Measurements from ENCODE around the gene CACNA1B.

DNA sequence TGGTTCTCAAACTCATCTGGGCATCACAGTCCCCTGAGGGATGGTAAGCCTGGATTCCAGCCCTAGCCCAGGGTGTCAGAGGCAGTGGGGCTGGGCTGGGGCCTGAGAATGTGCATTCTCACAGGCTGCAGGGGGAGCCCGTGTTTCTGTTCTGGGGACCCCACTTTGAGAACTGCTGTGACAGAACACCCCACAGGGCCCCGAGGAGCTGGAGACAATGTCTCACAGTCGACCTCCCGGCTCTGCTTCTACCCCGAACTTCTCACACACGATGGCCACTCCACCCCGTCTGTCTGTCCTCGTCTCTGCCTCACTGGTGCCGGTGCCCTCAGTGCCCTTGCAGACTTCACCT lies 130.0 kb downstream of the CACNA1B start:
- TF ChIP-seq, protein P1, sequence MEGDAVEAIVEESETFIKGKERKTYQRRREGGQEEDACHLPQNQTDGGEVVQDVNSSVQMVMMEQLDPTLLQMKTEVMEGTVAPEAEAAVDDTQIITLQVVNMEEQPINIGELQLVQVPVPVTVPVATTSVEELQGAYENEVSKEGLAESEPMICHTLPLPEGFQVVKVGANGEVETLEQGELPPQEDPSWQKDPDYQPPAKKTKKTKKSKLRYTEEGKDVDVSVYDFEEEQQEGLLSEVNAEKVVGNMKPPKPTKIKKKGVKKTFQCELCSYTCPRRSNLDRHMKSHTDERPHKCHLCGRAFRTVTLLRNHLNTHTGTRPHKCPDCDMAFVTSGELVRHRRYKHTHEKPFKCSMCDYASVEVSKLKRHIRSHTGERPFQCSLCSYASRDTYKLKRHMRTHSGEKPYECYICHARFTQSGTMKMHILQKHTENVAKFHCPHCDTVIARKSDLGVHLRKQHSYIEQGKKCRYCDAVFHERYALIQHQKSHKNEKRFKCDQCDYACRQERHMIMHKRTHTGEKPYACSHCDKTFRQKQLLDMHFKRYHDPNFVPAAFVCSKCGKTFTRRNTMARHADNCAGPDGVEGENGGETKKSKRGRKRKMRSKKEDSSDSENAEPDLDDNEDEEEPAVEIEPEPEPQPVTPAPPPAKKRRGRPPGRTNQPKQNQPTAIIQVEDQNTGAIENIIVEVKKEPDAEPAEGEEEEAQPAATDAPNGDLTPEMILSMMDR (IDR thresholded peaks at IDR 0.05), result no peak
- TF ChIP-seq POLR2A (IDR thresholded peaks at IDR 0.05; ENCODE audit: low read depth), result no peak
- no peak for TF ChIP-seq POLR2AphosphoS5 (IDR thresholded peaks at IDR 0.05)
- no peak for TF ChIP-seq EP300 (IDR thresholded peaks at IDR 0.05)

Measured in esophagus muscularis mucosa (tissue), 4 donors.